ENCODE results near the gene ITGB7.

The ITGB7 gene

DNA sequence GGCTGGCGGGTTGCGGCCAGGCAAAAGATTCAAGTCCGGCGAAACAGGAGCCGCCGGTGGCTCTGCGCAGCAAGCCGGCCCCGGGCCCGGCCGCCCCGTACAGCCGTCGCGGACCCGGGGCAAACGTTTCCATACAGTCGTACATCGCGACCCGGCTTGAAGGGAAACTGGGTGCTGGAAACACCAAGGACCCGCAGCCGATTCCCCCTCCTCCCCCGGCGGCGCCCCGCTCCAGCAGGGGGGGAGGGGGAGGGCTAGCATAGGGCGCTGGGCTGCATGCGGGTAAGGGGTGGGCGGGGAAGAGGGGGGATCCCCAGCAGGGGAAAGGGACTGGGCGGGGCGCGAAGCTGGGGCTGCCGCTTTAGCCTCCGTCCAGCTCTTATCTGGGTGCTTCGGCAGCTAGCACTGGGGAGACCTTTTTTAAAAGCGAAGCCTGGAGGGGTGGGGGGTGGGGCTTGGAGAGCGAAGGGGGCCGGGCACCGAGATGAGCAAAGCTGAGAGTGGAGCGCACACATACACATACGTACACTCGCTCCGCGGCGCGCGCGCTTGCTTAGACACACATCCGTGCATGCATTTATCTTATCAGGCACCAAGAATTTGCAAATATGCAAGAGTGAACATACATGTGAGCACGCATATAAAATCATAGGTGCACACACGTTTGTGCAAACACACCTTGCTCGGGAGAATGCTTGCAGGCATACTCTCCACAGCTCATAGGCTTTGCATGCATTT is 13.1 kb upstream of the ITGB7 start:
- Histone ChIP-seq H3K4me1 (ENCODE audit: control insufficient read depth in 2 of 2, insufficient read depth in 1 of 2, low read depth in 1 of 2, low read length in 2 of 2) (peaks cover 51% of the 10 kb centered on the region in 2 donors), H3K23ac (ENCODE audit: low read depth, low read length, poor library complexity) (peak overlapping the region; percentile 89)
- no CpG with 5 or more reads among the region's 53 CpGs for WGBS, 2 donors (ENCODE audit: extremely low coverage in 2 of 2, insufficient read length in 2 of 2, insufficient replicate concordance in 1 of 2)

DNA sequence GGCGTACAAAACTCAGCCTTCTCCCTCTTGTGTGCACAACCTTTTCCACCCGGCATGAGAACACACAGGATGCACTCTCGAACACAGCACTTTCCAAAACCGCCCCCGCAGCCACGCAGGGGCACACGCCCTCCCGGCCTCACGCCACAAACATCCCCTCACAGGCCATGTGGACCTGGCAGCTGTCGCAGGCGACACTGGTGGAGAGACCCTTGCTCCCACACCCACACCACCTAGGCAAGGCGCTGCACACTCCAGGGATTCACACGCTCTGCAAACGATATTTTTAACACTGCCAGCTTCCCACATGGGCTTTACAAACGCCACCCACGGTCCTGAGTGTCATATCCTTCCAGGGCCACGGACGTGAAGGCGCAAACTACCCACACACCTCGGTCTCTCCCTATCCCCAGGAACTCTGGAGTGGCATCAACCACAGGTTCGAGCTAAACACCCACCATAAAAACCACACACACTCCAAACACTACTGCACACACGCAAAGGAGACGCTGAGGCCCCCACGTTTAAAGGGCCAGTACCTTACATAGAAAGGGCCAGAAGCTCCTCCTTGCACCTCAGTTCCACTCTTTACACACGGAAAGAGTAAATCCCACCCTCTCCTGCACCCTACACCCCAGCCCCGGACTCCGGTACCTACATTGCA is 12.4 kb upstream of the ITGB7 start:
- H3K18ac ChIP-seq (ENCODE audit: low read length), result peak overlapping the region; percentile 91
- WGBS, 2 donors (ENCODE audit: extremely low coverage in 2 of 2, insufficient read length in 2 of 2, insufficient replicate concordance in 1 of 2), result no CpG with 5 or more reads among the region's 27 CpGs
- H3K4me1 ChIP-seq (ENCODE audit: control insufficient read depth in 2 of 2, insufficient read depth in 1 of 2, low read depth in 1 of 2, low read length in 2 of 2), result peaks cover 45 to 46% of the 10 kb centered on the region in 2 donors
- no peak overlapping the region for H4K8ac ChIP-seq (ENCODE audit: low read depth, low read length)
- peak overlapping the region; percentile 44 for H2BK120ac ChIP-seq (ENCODE audit: low read depth, low read length)
- DNase-seq (ENCODE audit: low spot score), result no peak
- no peak overlapping the region for H3K4ac ChIP-seq (ENCODE audit: low read length)
- H3K27ac ChIP-seq (replicated peaks; ENCODE audit: low read length), result no peak overlapping the region
- H2BK12ac ChIP-seq (ENCODE audit: low read length), result no peak overlapping the region
- H3K23ac ChIP-seq (ENCODE audit: low read depth, low read length, poor library complexity), result peak overlapping the region; percentile 89
- H2AFZ ChIP-seq (ENCODE audit: low read length), result peak overlapping the region; percentile 88
- H3K4me2 ChIP-seq (ENCODE audit: insufficient read depth, low read length, poor library complexity, severe bottlenecking), result peak overlapping the region; percentile 92
- no peaks in the 10 kb centered on the region for H3K36me3 ChIP-seq (replicated peaks in 1 of 2; ENCODE audit: control insufficient read depth in 2 of 2, insufficient read depth in 2 of 2, low read length in 2 of 2)
- peak overlapping the region; percentile 14 for H3K14ac ChIP-seq (ENCODE audit: low read length)
- no peak overlapping the region for H4K91ac ChIP-seq (ENCODE audit: low read depth, low read length, poor library complexity)
- H2AK5ac ChIP-seq (ENCODE audit: low read depth, low read length), result peak overlapping the region; percentile 41
- peak overlapping the region; percentile 91 for H2BK15ac ChIP-seq (ENCODE audit: low read length)
- no peaks in the 10 kb centered on the region for H3K79me1 ChIP-seq (ENCODE audit: low read depth, low read length)
- H3K9ac ChIP-seq (ENCODE audit: low read depth, low read length, poor library complexity), result peak overlapping the region; percentile 85
- peaks cover 4 to 39% (median 21%) of the 10 kb centered on the region in 3 experiments for H3K27me3 ChIP-seq (ENCODE audit: control insufficient read depth in 3 of 3, insufficient read depth in 3 of 3, low read depth in 1 of 3, low read length in 3 of 3)
- peak overlapping the region; percentile 44 to 75 for H3K4me3 ChIP-seq (ENCODE audit: low read length in 2 of 2)
- H3K9me3 ChIP-seq (replicated peaks in 1 of 2; ENCODE audit: control insufficient read depth in 2 of 2, insufficient read depth in 1 of 2, low read depth in 1 of 2, low read length in 2 of 2), result no peaks in the 10 kb centered on the region
- no peak overlapping the region for H2BK5ac ChIP-seq (ENCODE audit: low read length)

More for the DNA sequence above, 13.1 kb upstream of the ITGB7 start:
- Histone ChIP-seq H2BK5ac (ENCODE audit: low read length) (no peak overlapping the region), H3K27ac (replicated peaks; ENCODE audit: low read length) (peak overlapping the region; percentile 27), H3K79me1 (ENCODE audit: low read depth, low read length) (no peaks in the 10 kb centered on the region), H3K36me3 (replicated peaks in 1 of 2; ENCODE audit: control insufficient read depth in 2 of 2, insufficient read depth in 2 of 2, low read length in 2 of 2) (no peaks in the 10 kb centered on the region), H3K9ac (ENCODE audit: low read depth, low read length, poor library complexity) (peak overlapping the region; percentile 79), H3K18ac (ENCODE audit: low read length) (peak overlapping the region; percentile 91), H3K14ac (ENCODE audit: low read length) (no peak overlapping the region), H2BK15ac (ENCODE audit: low read length) (peak overlapping the region; percentile 91), H4K8ac (ENCODE audit: low read depth, low read length) (no peak overlapping the region), H3K4me3 (ENCODE audit: low read length in 2 of 2) (peak overlapping the region; percentile 44 to 75), H3K4me2 (ENCODE audit: insufficient read depth, low read length, poor library complexity, severe bottlenecking) (peak overlapping the region; percentile 92), H3K27me3 (ENCODE audit: control insufficient read depth in 3 of 3, insufficient read depth in 3 of 3, low read depth in 1 of 3, low read length in 3 of 3) (peaks cover 4 to 39% (median 21%) of the 10 kb centered on the region in 3 experiments), H2BK12ac (ENCODE audit: low read length) (no peak overlapping the region), H3K4ac (ENCODE audit: low read length) (no peak overlapping the region), H2BK120ac (ENCODE audit: low read depth, low read length) (peak overlapping the region; percentile 44), H2AFZ (ENCODE audit: low read length) (peak overlapping the region; percentile 88), H4K91ac (ENCODE audit: low read depth, low read length, poor library complexity) (no peak overlapping the region), H2AK5ac (ENCODE audit: low read depth, low read length) (peak overlapping the region; percentile 41), H3K9me3 (replicated peaks in 1 of 2; ENCODE audit: control insufficient read depth in 2 of 2, insufficient read depth in 1 of 2, low read depth in 1 of 2, low read length in 2 of 2) (no peaks in the 10 kb centered on the region)
- DNase-seq (ENCODE audit: low spot score), result peak; percentile 65

DNA sequence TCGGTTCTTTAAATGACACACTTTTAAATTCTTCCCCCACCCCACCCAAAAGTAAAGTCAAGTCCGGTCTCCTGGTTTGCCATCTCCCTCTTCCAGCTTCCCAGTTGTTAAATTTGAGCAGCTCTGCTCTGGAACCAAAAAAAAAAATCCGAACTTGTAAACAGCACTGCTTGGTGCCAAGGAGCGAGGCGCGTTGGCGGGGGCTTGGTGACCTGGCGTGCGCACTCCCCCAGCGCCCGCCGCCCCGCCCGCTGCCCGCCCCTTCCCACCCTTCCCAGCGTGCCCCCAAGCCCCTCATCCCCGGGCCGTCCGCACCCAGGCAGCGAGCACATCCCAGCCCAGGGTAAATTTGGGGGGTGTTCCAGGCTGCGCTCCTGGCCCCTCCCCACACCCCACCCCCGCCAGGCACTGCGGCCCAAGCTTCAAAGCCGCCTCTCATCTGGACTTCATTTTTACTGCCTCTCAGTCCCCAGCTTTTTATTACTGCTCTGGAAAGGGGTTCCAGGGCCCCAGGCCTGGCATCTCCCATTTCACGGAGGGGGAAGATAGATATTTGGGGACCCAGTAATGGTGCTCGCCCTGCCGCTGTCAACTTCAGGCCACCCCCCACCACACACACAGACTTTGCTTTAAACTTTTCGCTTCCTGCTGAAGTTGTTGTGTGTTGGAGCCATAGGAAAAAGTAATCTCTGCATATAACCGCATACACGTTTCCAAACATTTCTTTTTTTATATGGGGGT is 11.7 kb upstream of the ITGB7 start:
- DNase-seq (ENCODE audit: low spot score), result no peak
- Histone ChIP-seq H3K4me2 (ENCODE audit: insufficient read depth, low read length, poor library complexity, severe bottlenecking) (peak overlapping the region; percentile 92), H2AK5ac (ENCODE audit: low read depth, low read length) (peak overlapping the region; percentile 41), H3K4ac (ENCODE audit: low read length) (no peak overlapping the region), H3K23ac (ENCODE audit: low read depth, low read length, poor library complexity) (no peak overlapping the region), H3K9me3 (replicated peaks in 1 of 2; ENCODE audit: control insufficient read depth in 2 of 2, insufficient read depth in 1 of 2, low read depth in 1 of 2, low read length in 2 of 2) (no peaks in the 10 kb centered on the region), H4K91ac (ENCODE audit: low read depth, low read length, poor library complexity) (no peak overlapping the region), H4K8ac (ENCODE audit: low read depth, low read length) (no peak overlapping the region), H3K36me3 (replicated peaks in 1 of 2; ENCODE audit: control insufficient read depth in 2 of 2, insufficient read depth in 2 of 2, low read length in 2 of 2) (no peaks in the 10 kb centered on the region), H3K79me1 (ENCODE audit: low read depth, low read length) (no peaks in the 10 kb centered on the region), H3K9ac (ENCODE audit: low read depth, low read length, poor library complexity) (peak overlapping the region; percentile 85), H2BK12ac (ENCODE audit: low read length) (no peak overlapping the region), H2BK120ac (ENCODE audit: low read depth, low read length) (no peak overlapping the region), H2AFZ (ENCODE audit: low read length) (no peak overlapping the region), H2BK5ac (ENCODE audit: low read length) (no peak overlapping the region), H2BK15ac (ENCODE audit: low read length) (peak overlapping the region; percentile 91), H3K27me3 (ENCODE audit: control insufficient read depth in 3 of 3, insufficient read depth in 3 of 3, low read depth in 1 of 3, low read length in 3 of 3) (peaks cover 4 to 39% (median 21%) of the 10 kb centered on the region in 3 experiments), H3K18ac (ENCODE audit: low read length) (no peak overlapping the region), H3K14ac (ENCODE audit: low read length) (no peak overlapping the region), H3K4me3 (ENCODE audit: low read length in 2 of 2) (no peak overlapping the region), H3K27ac (replicated peaks; ENCODE audit: low read length) (no peak overlapping the region), H3K4me1 (ENCODE audit: control insufficient read depth in 2 of 2, insufficient read depth in 1 of 2, low read depth in 1 of 2, low read length in 2 of 2) (peaks cover 38 to 39% of the 10 kb centered on the region in 2 donors)
- no CpG with 5 or more reads among the region's 30 CpGs for WGBS, 2 donors (ENCODE audit: extremely low coverage in 2 of 2, insufficient read length in 2 of 2, insufficient replicate concordance in 1 of 2)

Measured in neuronal stem cell (in vitro differentiated cells).